H1 (cell line): ENCODE measurements around the gene SHROOM2. TPM values are rescaled to one million over a fixed set of nuclear protein-coding genes. Genes with fewer than 3 reads are reported as not detected.

Source experiments
- CTCF ChIA-PET: fragments of 300-600 bp; sonication (Branson Sonifier 250); formaldehyde crosslinking; loops from one replicate; lab custom pipeline; 2021; ENCODE audit not compliant: partially characterized antibody; lab: Charles Lee
- POLR2A ChIA-PET: fragments of 300-600 bp; sonication (Branson Sonifier 250); formaldehyde crosslinking; loops from one replicate; lab custom pipeline; 2021; ENCODE audit warnings: inconsistent platforms; ENCODE audit not compliant: partially characterized antibody; lab: Charles Lee
- DNase-seq, 2 experiments: peaks; one replicate each; pipeline versions ENCODE4 v3.0.0 to v3.0.0-alpha.2; 2010 to 2022; ENCODE audit warnings: low spot score in 2 of 2, low read depth in 1 of 2, mixed read lengths in 1 of 2
- FAIRE-seq: peaks from 2 replicates; lab custom pipeline; 2011; peaks lifted over from hg19 to GRCh38; lab: Jason Lieb, UNC
- H2AFZ ChIP-seq: 2 replicates; pipeline ENCODE4 v1.8.1; 2012; ENCODE audit warnings: low read length, inconsistent platforms
- H2AK5ac ChIP-seq: 2 replicates; pipeline ENCODE4 v1.6.1; 2013; ENCODE audit warnings: low read depth, low read length
- H2BK120ac ChIP-seq: replicated peaks from 2 replicates; pipeline ENCODE3; 2013; ENCODE audit warnings: low read depth, low read length, inconsistent platforms
- H2BK12ac ChIP-seq: 2 replicates; pipeline ENCODE4 v1.6.1; 2013; ENCODE audit warnings: low read depth, low read length
- H2BK15ac ChIP-seq: 2 replicates; pipeline ENCODE4 v1.6.1; 2013; ENCODE audit warnings: low read length
- H2BK20ac ChIP-seq: 2 replicates; pipeline ENCODE4 v1.6.1; 2013; ENCODE audit warnings: low read length
- H2BK5ac ChIP-seq: 2 replicates; pipeline ENCODE4 v1.6.1; 2013; ENCODE audit warnings: low read depth, low read length
- H3K14ac ChIP-seq: 2 replicates; pipeline ENCODE4 v1.6.1; 2013; ENCODE audit warnings: inconsistent platforms; ENCODE audit not compliant: insufficient read length
- H3K18ac ChIP-seq: 2 replicates; pipeline ENCODE4 v1.6.1; 2013; ENCODE audit warnings: low read length; ENCODE audit errors: extremely low read depth
- H3K23ac ChIP-seq: 2 replicates; pipeline ENCODE4 v1.6.1; 2013; ENCODE audit warnings: inconsistent platforms; ENCODE audit not compliant: insufficient read length
- H3K23me2 ChIP-seq: 2 replicates; pipeline ENCODE4 v1.6.1; 2013; ENCODE audit warnings: low read depth, low read length
- H3K27ac ChIP-seq: 2 replicates; pipeline ENCODE4 v1.6.1; 2011; ENCODE audit warnings: low read depth, low read length, inconsistent platforms
- H3K27me3 ChIP-seq, 4 experiments: replicated peaks in 1 of 4; 1 replicate in 1 of 4; 2 replicates in 3 of 4; pipeline versions ENCODE4 v1.6.1 to v1.8.1; 2011 to 2013; ENCODE audit warnings: low read length in 3 of 4, mild to moderate bottlenecking in 3 of 4, inconsistent platforms in 2 of 4, mixed read lengths in 2 of 4, moderate library complexity in 1 of 4; ENCODE audit not compliant: control insufficient read depth in 3 of 4, insufficient read depth in 3 of 4; ENCODE audit errors: extremely low read depth in 1 of 4
- H3K36me3 ChIP-seq, 4 experiments: 2 replicates each; pipeline versions ENCODE4 v1.6.1 to v1.8.1; 2011 to 2013; ENCODE audit warnings: mild to moderate bottlenecking in 4 of 4, low read length in 3 of 4, moderate library complexity in 2 of 4, control low read depth in 1 of 4, inconsistent platforms in 1 of 4; ENCODE audit not compliant: insufficient read depth in 4 of 4, control insufficient read depth in 2 of 4
- H3K4ac ChIP-seq: replicated peaks from 2 replicates; pipeline ENCODE3; 2013; ENCODE audit warnings: low read length, low read depth, mixed read lengths, inconsistent platforms; ENCODE audit not compliant: insufficient read length
- H3K4me1 ChIP-seq, 4 experiments: replicated peaks in 1 of 4; 1 replicate in 1 of 4; 2 replicates in 3 of 4; pipeline versions ENCODE4 v1.6.1 to v1.8.1; 2011 to 2013; ENCODE audit warnings: low read length in 3 of 4, inconsistent platforms in 2 of 4, mixed read lengths in 1 of 4; ENCODE audit not compliant: insufficient read depth in 4 of 4, control insufficient read depth in 3 of 4
- H3K4me2 ChIP-seq, 2 experiments: 2 replicates each; pipeline versions ENCODE4 v1.6.1 to v1.8.1; 2011 to 2013; ENCODE audit warnings: low read depth in 2 of 2, low read length in 2 of 2, control low read depth in 1 of 2, inconsistent platforms in 1 of 2, mild to moderate bottlenecking in 1 of 2; ENCODE audit not compliant: insufficient read depth in 1 of 2
- H3K4me3 ChIP-seq, 4 experiments: fragments of 200-600, 300-600 bp in 1 of 4; sonication (generic), shearing (Covaris generic), sonication (Bioruptor Twin) in 1 of 4; 2 replicates each; pipeline versions ENCODE4 v1.5.1 to v1.8.1; 2011 to 2016; ENCODE audit warnings: low read length in 4 of 4, low read depth in 3 of 4, control low read depth in 2 of 4, inconsistent platforms in 2 of 4, mild to moderate bottlenecking in 2 of 4, mixed read lengths in 1 of 4, moderate library complexity in 1 of 4; ENCODE audit not compliant: insufficient read depth in 2 of 4; ENCODE audit errors: extremely low read depth in 1 of 4
- H3K56ac ChIP-seq: replicated peaks from 2 replicates; pipeline ENCODE3; 2013; ENCODE audit warnings: low read depth, mild to moderate bottlenecking, mixed read lengths, low read length, inconsistent platforms; ENCODE audit not compliant: insufficient read length
- H3K79me1 ChIP-seq: 2 replicates; pipeline ENCODE4 v1.6.1; 2013; ENCODE audit warnings: low read depth, low read length, control low read depth
- H3K79me2 ChIP-seq, 2 experiments: 2 replicates each; pipeline versions ENCODE4 v1.6.1 to v1.8.1; 2012 to 2013; ENCODE audit warnings: low read length in 2 of 2, mild to moderate bottlenecking in 2 of 2, inconsistent platforms in 1 of 2; ENCODE audit not compliant: insufficient read depth in 2 of 2, control insufficient read depth in 1 of 2
- H3K9ac ChIP-seq, 4 experiments: replicated peaks in 1 of 4; 1 replicate in 1 of 4; 2 replicates in 3 of 4; pipeline versions ENCODE4 v1.6.1 to v1.8.1; 2011 to 2013; ENCODE audit warnings: low read depth in 3 of 4, low read length in 3 of 4, control low read depth in 2 of 4, mild to moderate bottlenecking in 2 of 4, moderate library complexity in 2 of 4, inconsistent platforms in 1 of 4; ENCODE audit errors: extremely low read depth in 1 of 4
- H3K9me3 ChIP-seq, 2 experiments: 2 replicates each; pipeline versions ENCODE4 v1.6.1 to v1.8.1; 2012 to 2013; ENCODE audit warnings: mild to moderate bottlenecking in 2 of 2, moderate library complexity in 2 of 2, control low read depth in 1 of 2, inconsistent platforms in 1 of 2, low read depth in 1 of 2, low read length in 1 of 2, mixed read lengths in 1 of 2; ENCODE audit not compliant: insufficient read depth in 2 of 2
- H4K20me1 ChIP-seq, 2 experiments: replicated peaks in 1 of 2; 2 replicates each; pipeline versions ENCODE3 to v1.8.1; 2011 to 2013; ENCODE audit warnings: inconsistent platforms in 2 of 2, low read length in 2 of 2, mild to moderate bottlenecking in 1 of 2; ENCODE audit not compliant: insufficient read depth in 2 of 2, control insufficient read depth in 1 of 2
- H4K5ac ChIP-seq: 2 replicates; pipeline ENCODE4 v1.6.1; 2013; ENCODE audit warnings: low read length, low read depth, mixed read lengths, inconsistent platforms; ENCODE audit not compliant: insufficient read length
- H4K8ac ChIP-seq: 2 replicates; pipeline ENCODE4 v1.8.0; 2013; ENCODE audit warnings: mild to moderate bottlenecking, moderate library complexity, low read length, inconsistent platforms; ENCODE audit not compliant: insufficient read depth; ENCODE audit errors: extremely low read depth
- H4K91ac ChIP-seq: replicated peaks from 2 replicates; pipeline ENCODE3; 2013; ENCODE audit warnings: low read length, mixed read lengths, inconsistent platforms; ENCODE audit not compliant: insufficient read length
- CBX8 ChIP-seq: fragments of 300-800, 300-1000 bp; sonication (generic); IDR thresholded peaks from 2 replicates; pipeline ENCODE4 v1.7.1; 2016; ENCODE audit warnings: low read depth, low read length, borderline replicate concordance
- RBBP5 ChIP-seq: IDR thresholded peaks from 2 replicates; pipeline ENCODE4 v1.7.1; 2012; ENCODE audit warnings: low read depth, mild to moderate bottlenecking, inconsistent platforms, low read length, moderate library complexity, borderline replicate concordance
- TCF12 ChIP-seq: IDR thresholded peaks from 2 replicates; pipeline ENCODE4 v1.6.1; 2011; ENCODE audit warnings: low read depth, mild to moderate bottlenecking, low read length
- WGBS, 2 experiments: shearing (Covaris generic) in 1 of 2; methylation state at CpG; one replicate each; pipeline versions ENCODE4 v1.1.6 to v1.1.7; 2013 to 2015; ENCODE audit warnings: low lambda C conversion rate in 2 of 2, mixed read lengths in 2 of 2, inconsistent platforms in 1 of 2, low coverage in 1 of 2, missing lambda C conversion rate in 1 of 2; ENCODE audit not compliant: insufficient replicate concordance in 2 of 2, insufficient coverage in 1 of 2, insufficient read length in 1 of 2; ENCODE audit errors: extremely low coverage in 1 of 2, missing lambda C conversion rate in 1 of 2; 5-methylcytosine and 5-hydroxymethylcytosine counted together
- polyA plus RNA-seq, 7 experiments: library from polyadenylated mRNA; depleted of rRNA in 3 of 7; stranded (reverse) in 5 of 7; unstranded in 2 of 7; fragments of >200 nt in 5 of 7; fragments of 200-250 nt in 2 of 7; gene quantifications; 1 replicate in 5 of 7; 2 replicates in 1 of 7; 4 replicates in 1 of 7; pipeline versions ENCODE4 v1.2.1 to v1.2.3, GENCODE V29; 2011 to 2013; ENCODE audit warnings: missing spikeins in 2 of 7, mixed read lengths in 2 of 7
- total RNA-seq: library from RNA; stranded (reverse); fragmentation: NEBNext Ultra II Directional; extraction: Animal tissue kit (Norgen Biotek cat#: 25700); gene quantifications from 2 replicates; pipeline ENCODE4 v1.2.1, GENCODE V29; 2021

Gene SHROOM2
- total and polyA plus RNA-seq, 2 of the 8 experiments (the other 6 are each of a cell fraction or from before 2014, with no cell fraction given): 3.4 to 14.2 TPM

DNA sequence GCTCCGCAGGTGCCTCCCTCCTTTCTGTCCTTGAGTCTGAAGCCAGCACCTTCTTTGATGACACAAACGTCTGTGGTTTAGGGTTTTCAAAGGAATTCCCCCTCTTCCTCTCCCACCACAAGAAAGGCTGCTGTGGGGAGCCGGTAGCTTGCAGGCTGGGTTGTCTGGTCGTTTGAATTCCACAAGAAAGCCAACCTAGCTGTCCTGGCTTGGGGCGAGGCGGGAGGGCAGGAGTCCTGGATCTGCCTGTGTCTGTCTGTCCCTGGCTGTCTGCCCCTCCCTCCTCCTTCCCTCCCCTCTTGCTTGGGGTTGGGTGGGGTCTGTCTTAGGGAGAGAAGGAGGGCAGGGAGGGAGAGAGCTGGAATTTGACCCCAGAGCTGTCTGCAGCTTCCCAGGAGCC is 56.3 kb downstream of the SHROOM2 start:
- Histone ChIP-seq H2BK5ac (no peak overlapping the region), H2BK12ac (no peak overlapping the region), H2BK120ac (no peak overlapping the region), H3K79me2 (peaks cover 0 to 39% of the 10 kb centered on the region in 2 experiments; a peak in 2 of 4 replicates), H4K5ac (no peak overlapping the region), H3K4me1 (peaks cover 1 to 16% (median 4%) of the 10 kb centered on the region in 4 experiments; a peak in 5 of 7 replicates), H4K20me1 (peaks cover 0 to 2% of the 10 kb centered on the region in 2 experiments), H2BK15ac (no peak overlapping the region), H3K27me3 (no peaks in the 10 kb centered on the region), H2AK5ac (no peak overlapping the region), H2AFZ (no peak overlapping the region), H4K8ac (peak overlapping the region; percentile 43; the same call in 1 of the 2 replicates), H3K18ac (no peak overlapping the region), H3K23me2 (no peaks in the 10 kb centered on the region), H3K4me2 (peak overlapping the region; percentile 53 to 70), H3K36me3 (no peaks in the 10 kb centered on the region), H3K56ac (no peak overlapping the region), H3K4me3 (no peak overlapping the region), H3K27ac (no peak overlapping the region), H3K79me1 (no peaks in the 10 kb centered on the region; the same call in 1 of the 2 replicates)
- no peak for FAIRE-seq
- POLR2A ChIA-PET: no interaction called here
- peak in 1 of 2 experiments; percentile 50 for DNase-seq
- TF ChIP-seq TCF12 (no peak), RBBP5 (no peak), CBX8 (no peak)
- TF ChIP-seq, all 59 proteins: peak for 0
- Histone ChIP-seq H4K91ac (no peak overlapping the region), H3K23ac (no peak overlapping the region), H3K4ac (no peak overlapping the region), H3K9me3 (no peaks in the 10 kb centered on the region), H3K9ac (no peak overlapping the region), H2BK20ac (no peak overlapping the region), H3K14ac (no peak overlapping the region)
- CTCF ChIA-PET: interaction anchor here (0.8 kb wide), 1 partner anchor 75 kb away, joined by 3 read pairs; no protein-coding TSS in a partner anchor
- WGBS, 2 experiments: 11% methylated on average over 4 of the region's 6 CpGs; no CpG with 5 or more reads in 1 of the 2 experiments
